HepG2 (cell line): ENCODE measurements around the gene SYNE2. TPM values are rescaled to one million over a fixed set of nuclear protein-coding genes. Genes with fewer than 3 reads are reported as not detected.

ENCODE experiments used
- ATAC-seq: fragments of 200-7000 bp; cut with Tn5 transposase; 3 replicates; pipeline ENCODE4 v1.9.1; 2020; ENCODE audit warnings: mild to moderate bottlenecking, moderate library complexity
- BruUV-seq: library from RNA; stranded (reverse); fragments of 400-500 nt; replicated peaks from 2 replicates; lab custom pipeline; 2021; lab: Mats Ljungman, UMichigan
- CTCF ChIA-PET: fragments of 300-600 bp; formaldehyde crosslinking; extraction: SDS; loops from one replicate; lab custom pipeline; 2021; ENCODE audit warnings: low total read pairs, inconsistent platforms, low intra/inter-chr PET ratio; lab: Yijun Ruan, JAX
- POLR2A ChIA-PET: fragments of 350-600 bp; sonication (Branson Sonifier 250); formaldehyde crosslinking; loops from one replicate; lab custom pipeline; 2020; ENCODE audit warnings: antibody characterized with exemption, inconsistent platforms; lab: Yijun Ruan, JAX
- DNase-seq: peaks from one replicate; pipeline ENCODE4 v3.0.0-alpha.2; 2015; ENCODE audit warnings: low spot score
- FAIRE-seq: peaks from 3 replicates; lab custom pipeline; 2011; peaks lifted over from hg19 to GRCh38; lab: Jason Lieb, UNC
- H2AFZ ChIP-seq: one replicate; pipeline ENCODE4 v1.6.1; 2011; ENCODE audit warnings: low read length, inconsistent platforms
- H3K27ac ChIP-seq: fragments of 300-600 bp; 3 replicates; pipeline ENCODE4 v1.8.0; 2011; ENCODE audit warnings: mixed run types, mild to moderate bottlenecking, mixed read lengths, low read length, inconsistent platforms; ENCODE audit not compliant: insufficient read depth; ENCODE audit errors: extremely low read length
- H3K27me3 ChIP-seq, 2 experiments: fragments of 200-600 bp in 1 of 2; 2 replicates in 1 of 2; 3 replicates in 1 of 2; pipeline versions ENCODE4 v1.6.0 to v1.8.0; 2011; ENCODE audit warnings: low read length in 2 of 2, mild to moderate bottlenecking in 2 of 2, moderate library complexity in 2 of 2, inconsistent platforms in 1 of 2; ENCODE audit not compliant: insufficient read depth in 2 of 2, control insufficient read depth in 1 of 2
- H3K36me3 ChIP-seq, 2 experiments: fragments of 200-600 bp in 1 of 2; replicated peaks in 1 of 2; 2 replicates in 1 of 2; 3 replicates in 1 of 2; pipeline versions ENCODE4 v1.5.1 to v1.8.0; 2011; ENCODE audit warnings: low read length in 2 of 2, inconsistent platforms in 1 of 2; ENCODE audit not compliant: insufficient read depth in 2 of 2, control insufficient read depth in 1 of 2
- H3K4me1 ChIP-seq: 2 replicates; pipeline ENCODE4 v1.5.1; 2012; ENCODE audit warnings: low read length, inconsistent platforms; ENCODE audit not compliant: insufficient read depth
- H3K4me2 ChIP-seq: 2 replicates; pipeline ENCODE4 v1.6.0; 2011; ENCODE audit warnings: low read depth, low read length, inconsistent platforms
- H3K4me3 ChIP-seq, 3 experiments: fragments of 200-600 bp in 1 of 3; sonication (generic), shearing (Covaris generic) in 1 of 3; replicated peaks in 1 of 3; 2 replicates each; pipeline ENCODE4 v1.5.1; 2011 to 2016; ENCODE audit warnings: low read length in 3 of 3, inconsistent platforms in 2 of 3, low read depth in 2 of 3, mild to moderate bottlenecking in 2 of 3, control low read depth in 1 of 3, mixed read lengths in 1 of 3; ENCODE audit not compliant: insufficient read depth in 1 of 3
- H3K79me2 ChIP-seq: one replicate; pipeline ENCODE4 v1.6.1; 2011; ENCODE audit warnings: low read length, inconsistent platforms; ENCODE audit not compliant: insufficient read depth
- H3K9ac ChIP-seq: 2 replicates; pipeline ENCODE4 v1.6.0; 2011; ENCODE audit warnings: mild to moderate bottlenecking, low read depth, low read length, inconsistent platforms; ENCODE audit not compliant: insufficient read depth
- H3K9me3 ChIP-seq: 2 replicates; pipeline ENCODE4 v1.5.1; 2012; ENCODE audit warnings: mild to moderate bottlenecking, low read length
- H4K20me1 ChIP-seq: 2 replicates; pipeline ENCODE4 v1.6.0; 2011; ENCODE audit warnings: inconsistent platforms, mild to moderate bottlenecking, low read length, moderate library complexity; ENCODE audit not compliant: insufficient read depth
- HCFC1 ChIP-seq: fragments of 150-350 bp; IDR thresholded peaks from 2 replicates; pipeline ENCODE4 v1.6.1; 2014; ENCODE audit warnings: low read depth, low read length
- SALL2 ChIP-seq: sonication (generic); formaldehyde crosslinking; IDR thresholded peaks from 2 replicates; pipeline ENCODE4 v1.8.1; 2023; ENCODE audit warnings: mild to moderate bottlenecking, missing genetic modification reagents, inconsistent platforms
- SOX6 ChIP-seq, 2 experiments: fragments of 450-650 bp in 1 of 2; sonication (generic) in 1 of 2; formaldehyde crosslinking in 1 of 2; IDR thresholded peaks; 2 replicates each; pipeline versions ENCODE4 v1.4.0 to v1.6.1; 2017 to 2020; ENCODE audit warnings: antibody characterized with exemption in 1 of 2, mild to moderate bottlenecking in 1 of 2, missing genetic modification reagents in 1 of 2
- ZNF746 ChIP-seq: sonication (generic); formaldehyde crosslinking; IDR thresholded peaks from 2 replicates; pipeline ENCODE4 v1.8.0; 2022; ENCODE audit warnings: mild to moderate bottlenecking, missing genetic modification reagents
- ZNF766 ChIP-seq: sonication (generic); formaldehyde crosslinking; IDR thresholded peaks from 2 replicates; pipeline ENCODE4 v1.5.0; 2020; ENCODE audit warnings: missing genetic modification reagents, borderline replicate concordance
- ZNF883 ChIP-seq: sonication (generic); formaldehyde crosslinking; IDR thresholded peaks from 2 replicates; pipeline ENCODE4 v1.5.1; 2020; ENCODE audit warnings: mild to moderate bottlenecking, missing genetic modification reagents; ENCODE audit errors: not compliant biosample characterization
- WGBS: methylation state at CpG from one replicate; pipeline ENCODE4 v1.1.6; 2017; ENCODE audit warnings: low lambda C conversion rate; 5-methylcytosine and 5-hydroxymethylcytosine counted together
- in situ Hi-C: cut with HindIII; loops from 2 replicates; pipeline ENCODE4 v1.10.0; 2017; ENCODE audit warnings: low pct_unique_long_range_greater_than_20kb; ENCODE audit not compliant: extremely low pct_ligation_motif_present
- intact Hi-C: fragments of 100-400 bp; cut with micrococcal nuclease; formaldehyde crosslinking; loops from one replicate; pipeline ENCODE4 v1.10.0; 2022; ENCODE audit not compliant: unreplicated experiment
- polyA plus RNA-seq, 8 experiments: library from polyadenylated mRNA; depleted of rRNA in 3 of 8; stranded (reverse) in 7 of 8; unstranded in 1 of 8; fragments of >200 nt; fragmentation: Illumina TruSeq in 4 of 8; extraction: Trizol in 4 of 8; gene quantifications; 2 replicates each; pipeline versions ENCODE4 v1.2.1 to v1.2.3, GENCODE V29; 2011 to 2016; ENCODE audit warnings: low read depth in 4 of 8, missing spikeins in 1 of 8, mixed read lengths in 1 of 8; ENCODE audit not compliant: insufficient read depth in 1 of 8
- total RNA-seq, 5 experiments: library from RNA; depleted of rRNA; stranded (reverse); fragments of >200 nt; fragmentation: Illumina TruSeq; extraction: Trizol; gene quantifications; 2 replicates each; pipeline ENCODE4 v1.2.3, GENCODE V29; 2016; ENCODE audit warnings: low read depth in 1 of 5
- TF ChIP-seq, protein P1 (sequence below): sonication (generic); formaldehyde crosslinking; IDR thresholded peaks from 2 replicates; pipeline ENCODE4 v1.4.0; 2020; ENCODE audit warnings: mild to moderate bottlenecking, low read depth, missing genetic modification reagents
- TF ChIP-seq, protein P2 (sequence below): IDR thresholded peaks from 2 replicates; pipeline ENCODE4 v1.6.1; 2012; ENCODE audit warnings: low read length, improper control_type of control experiment
- TF ChIP-seq, protein P3 (sequence below): sonication (generic); formaldehyde crosslinking; IDR thresholded peaks from 2 replicates; pipeline ENCODE4 v1.8.1; 2022; ENCODE audit warnings: mild to moderate bottlenecking, missing genetic modification reagents

SYNE2 gene
- total and polyA plus RNA-seq, 2 of the 13 experiments (the other 11 are each of a cell fraction or from before 2014, with no cell fraction given): 6.2 to 13.3 TPM

DNA sequence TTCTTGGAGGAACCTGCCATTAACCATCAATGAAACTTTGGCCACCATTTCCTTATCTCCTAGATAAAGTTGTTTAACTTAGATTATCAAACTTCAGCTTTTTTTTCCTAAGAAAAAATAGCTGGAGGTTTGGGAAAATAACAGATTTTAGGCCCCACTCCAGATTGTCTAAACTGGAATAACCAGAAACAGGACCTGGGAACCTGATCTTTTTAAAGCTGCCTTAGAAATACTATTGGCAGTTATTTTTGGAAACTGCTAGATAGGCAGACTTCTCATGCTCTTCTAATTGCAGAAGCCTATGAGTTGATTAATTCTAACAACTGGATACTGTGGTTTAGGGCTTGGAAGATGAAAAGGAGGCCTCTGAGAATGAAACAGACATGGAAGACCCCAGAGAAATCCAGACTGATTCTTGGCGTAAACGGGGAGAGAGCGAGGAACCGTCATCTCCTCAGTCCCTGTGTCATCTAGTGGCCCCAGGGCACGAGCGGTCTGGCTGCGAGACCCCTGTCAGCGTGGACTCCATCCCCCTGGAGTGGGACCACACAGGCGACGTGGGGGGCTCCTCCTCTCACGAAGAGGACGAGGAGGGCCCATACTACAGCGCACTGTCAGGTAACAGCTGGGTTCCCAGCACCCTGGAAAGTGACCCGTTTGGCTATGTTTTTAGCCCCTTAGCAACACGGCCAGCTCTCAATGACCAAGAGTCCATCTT is 361.2 kb downstream of the SYNE2 start:
- 91% methylated on average over 6 of the region's 15 CpGs for WGBS
- H3K4me1 ChIP-seq: no peaks in the 10 kb centered on the region
- no TSS peak for BruUV-seq
- ChIA-PET CTCF (no interaction called here), POLR2A (no interaction called here)
- no peak overlapping the region for H2AFZ ChIP-seq
- intact Hi-C loops (no loop called here), in situ Hi-C loops (no loop called here)
- no peaks in the 10 kb centered on the region for H3K9me3 ChIP-seq
- no peak for TF ChIP-seq ZNF746 (CRISPR knock-in tag)
- no peak for TF ChIP-seq HCFC1
- no peak for TF ChIP-seq SALL2
- no peak for TF ChIP-seq ZNF883 (CRISPR knock-in tag)
- no peak overlapping the region for H3K27ac ChIP-seq
- H3K4me2 ChIP-seq: no peak overlapping the region
- no peak overlapping the region for H3K4me3 ChIP-seq
- ATAC-seq (no peak), FAIRE-seq (no peak), DNase-seq (no peak)
- H3K9ac ChIP-seq: no peak overlapping the region
- no peaks in the 10 kb centered on the region for H3K79me2 ChIP-seq
- H3K27me3 ChIP-seq: no peaks in the 10 kb centered on the region
- peaks cover 0 to 7% of the 10 kb centered on the region in 2 experiments; a peak in 1 of 5 replicates for H3K36me3 ChIP-seq
- no peaks in the 10 kb centered on the region for H4K20me1 ChIP-seq

DNA sequence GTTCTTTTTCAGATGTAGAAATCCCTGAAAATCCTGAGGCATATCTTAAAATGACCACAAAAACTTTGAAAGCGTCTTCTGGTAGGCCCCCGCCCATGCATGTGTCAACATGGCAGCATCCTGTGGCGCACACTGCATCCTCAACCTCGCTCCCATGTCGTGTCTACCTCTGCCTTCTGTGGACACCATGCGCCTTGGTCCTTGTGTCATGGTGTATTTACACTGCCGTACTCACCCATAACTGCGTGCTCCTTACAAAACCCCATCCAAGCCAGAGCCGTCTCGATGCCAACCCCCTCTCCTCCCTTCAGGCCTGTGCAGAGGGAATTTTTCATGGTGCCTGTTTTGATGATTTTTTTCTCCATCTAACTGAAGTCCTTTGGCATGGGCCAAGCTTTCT is 362.5 kb downstream of the SYNE2 start:
- FAIRE-seq: no peak
- no peak for DNase-seq
- Histone ChIP-seq H3K79me2 (no peaks in the 10 kb centered on the region), H3K27me3 (no peaks in the 10 kb centered on the region), H2AFZ (no peak overlapping the region), H3K4me1 (no peaks in the 10 kb centered on the region), H3K9ac (no peak overlapping the region), H4K20me1 (no peaks in the 10 kb centered on the region), H3K4me3 (no peak overlapping the region), H3K9me3 (no peaks in the 10 kb centered on the region), H3K36me3 (peaks cover 0 to 9% of the 10 kb centered on the region in 2 experiments; a peak in 1 of 5 replicates), H3K27ac (no peak overlapping the region), H3K4me2 (no peak overlapping the region)
- ATAC-seq: no peak
- CTCF ChIA-PET: no interaction called here
- in situ Hi-C loops (no loop called here), intact Hi-C loops (no loop called here)
- POLR2A ChIA-PET: no interaction called here
- 94% methylated on average over 10 of the region's 10 CpGs for WGBS
- BruUV-seq: no TSS peak
- TF ChIP-seq, protein P1, sequence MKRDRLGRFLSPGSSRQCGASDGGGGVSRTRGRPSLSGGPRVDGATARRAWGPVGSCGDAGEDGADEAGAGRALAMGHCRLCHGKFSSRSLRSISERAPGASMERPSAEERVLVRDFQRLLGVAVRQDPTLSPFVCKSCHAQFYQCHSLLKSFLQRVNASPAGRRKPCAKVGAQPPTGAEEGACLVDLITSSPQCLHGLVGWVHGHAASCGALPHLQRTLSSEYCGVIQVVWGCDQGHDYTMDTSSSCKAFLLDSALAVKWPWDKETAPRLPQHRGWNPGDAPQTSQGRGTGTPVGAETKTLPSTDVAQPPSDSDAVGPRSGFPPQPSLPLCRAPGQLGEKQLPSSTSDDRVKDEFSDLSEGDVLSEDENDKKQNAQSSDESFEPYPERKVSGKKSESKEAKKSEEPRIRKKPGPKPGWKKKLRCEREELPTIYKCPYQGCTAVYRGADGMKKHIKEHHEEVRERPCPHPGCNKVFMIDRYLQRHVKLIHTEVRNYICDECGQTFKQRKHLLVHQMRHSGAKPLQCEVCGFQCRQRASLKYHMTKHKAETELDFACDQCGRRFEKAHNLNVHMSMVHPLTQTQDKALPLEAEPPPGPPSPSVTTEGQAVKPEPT (CRISPR knock-in tag): no peak
- no peak for TF ChIP-seq ZNF766
- TF ChIP-seq, protein P2, sequence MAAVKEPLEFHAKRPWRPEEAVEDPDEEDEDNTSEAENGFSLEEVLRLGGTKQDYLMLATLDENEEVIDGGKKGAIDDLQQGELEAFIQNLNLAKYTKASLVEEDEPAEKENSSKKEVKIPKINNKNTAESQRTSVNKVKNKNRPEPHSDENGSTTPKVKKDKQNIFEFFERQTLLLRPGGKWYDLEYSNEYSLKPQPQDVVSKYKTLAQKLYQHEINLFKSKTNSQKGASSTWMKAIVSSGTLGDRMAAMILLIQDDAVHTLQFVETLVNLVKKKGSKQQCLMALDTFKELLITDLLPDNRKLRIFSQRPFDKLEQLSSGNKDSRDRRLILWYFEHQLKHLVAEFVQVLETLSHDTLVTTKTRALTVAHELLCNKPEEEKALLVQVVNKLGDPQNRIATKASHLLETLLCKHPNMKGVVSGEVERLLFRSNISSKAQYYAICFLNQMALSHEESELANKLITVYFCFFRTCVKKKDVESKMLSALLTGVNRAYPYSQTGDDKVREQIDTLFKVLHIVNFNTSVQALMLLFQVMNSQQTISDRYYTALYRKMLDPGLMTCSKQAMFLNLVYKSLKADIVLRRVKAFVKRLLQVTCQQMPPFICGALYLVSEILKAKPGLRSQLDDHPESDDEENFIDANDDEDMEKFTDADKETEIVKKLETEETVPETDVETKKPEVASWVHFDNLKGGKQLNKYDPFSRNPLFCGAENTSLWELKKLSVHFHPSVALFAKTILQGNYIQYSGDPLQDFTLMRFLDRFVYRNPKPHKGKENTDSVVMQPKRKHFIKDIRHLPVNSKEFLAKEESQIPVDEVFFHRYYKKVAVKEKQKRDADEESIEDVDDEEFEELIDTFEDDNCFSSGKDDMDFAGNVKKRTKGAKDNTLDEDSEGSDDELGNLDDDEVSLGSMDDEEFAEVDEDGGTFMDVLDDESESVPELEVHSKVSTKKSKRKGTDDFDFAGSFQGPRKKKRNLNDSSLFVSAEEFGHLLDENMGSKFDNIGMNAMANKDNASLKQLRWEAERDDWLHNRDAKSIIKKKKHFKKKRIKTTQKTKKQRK: no peak
- TF ChIP-seq, protein P3, sequence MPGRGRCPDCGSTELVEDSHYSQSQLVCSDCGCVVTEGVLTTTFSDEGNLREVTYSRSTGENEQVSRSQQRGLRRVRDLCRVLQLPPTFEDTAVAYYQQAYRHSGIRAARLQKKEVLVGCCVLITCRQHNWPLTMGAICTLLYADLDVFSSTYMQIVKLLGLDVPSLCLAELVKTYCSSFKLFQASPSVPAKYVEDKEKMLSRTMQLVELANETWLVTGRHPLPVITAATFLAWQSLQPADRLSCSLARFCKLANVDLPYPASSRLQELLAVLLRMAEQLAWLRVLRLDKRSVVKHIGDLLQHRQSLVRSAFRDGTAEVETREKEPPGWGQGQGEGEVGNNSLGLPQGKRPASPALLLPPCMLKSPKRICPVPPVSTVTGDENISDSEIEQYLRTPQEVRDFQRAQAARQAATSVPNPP (CRISPR knock-in tag): no peak
- TF ChIP-seq SOX6 (IDR thresholded peaks at IDR 0.05): no peak
- TF ChIP-seq SOX6 (CRISPR knock-in tag; IDR thresholded peaks at IDR 0.05): no peak
